ENCODE measurements around the gene OSTC. TPM values are rescaled to one million over a fixed set of nuclear protein-coding genes. Genes with fewer than 3 reads are reported as not detected.

Gene OSTC
- total and polyA plus RNA-seq, 2 of the 13 experiments (the other 11 are each of a cell fraction or from before 2014, with no cell fraction given), result 208 to 380 TPM

DNA sequence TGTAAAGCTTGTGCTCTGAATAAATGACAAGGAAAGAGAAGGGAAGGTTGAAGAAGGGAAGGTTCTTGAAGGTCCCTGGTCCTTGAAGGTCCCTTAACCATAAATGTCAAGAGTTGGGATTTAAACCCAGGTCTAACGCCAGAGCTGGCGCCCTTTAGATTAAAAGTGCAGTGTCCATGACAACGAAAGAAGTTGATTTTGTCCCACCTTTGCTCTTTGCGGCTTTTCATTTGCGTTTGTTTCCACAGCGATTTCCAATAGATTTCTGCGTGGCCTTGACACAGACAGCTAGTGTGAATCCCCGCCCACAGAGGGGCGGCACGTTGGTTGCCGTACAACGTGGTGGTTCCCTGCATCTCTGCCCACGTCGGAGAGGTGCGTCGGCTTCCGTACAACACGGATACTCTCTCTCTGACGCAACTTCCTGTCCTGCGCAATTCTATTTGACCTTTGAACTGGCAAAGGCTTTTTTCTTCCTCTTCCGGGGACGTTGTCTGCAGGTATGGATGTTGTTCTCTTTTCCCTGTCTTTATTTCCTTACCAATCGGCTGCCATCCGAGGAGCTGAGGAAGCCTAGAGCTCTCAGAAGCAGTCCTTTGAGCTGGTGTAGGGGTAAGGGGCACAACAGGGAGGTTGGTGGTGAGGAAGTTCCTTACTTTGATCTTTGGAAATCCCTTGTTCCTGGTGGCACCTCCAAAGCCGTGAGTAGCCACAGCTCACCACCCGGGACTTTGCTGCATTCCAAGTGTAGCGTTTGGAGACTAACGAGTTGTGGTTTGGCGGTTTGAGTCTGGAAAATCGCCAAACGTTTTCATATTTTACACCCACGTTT, 30.1 kb upstream of the OSTC start, which contains the start of gene RPL34 (continued):
- TF ChIP-seq HNRNPK (IDR thresholded peaks at IDR 0.05; ENCODE audit: low read depth, low read length, poor library complexity, severe bottlenecking) (no peak), REL (CRISPR knock-in tag; conservative IDR thresholded peaks at IDR 0.05) (no peak), ZNF225 (CRISPR knock-in tag; IDR thresholded peaks at IDR 0.05) (peak; percentile 49; the same call in 1 of the 2 replicates), PCBP1 (IDR thresholded peaks at IDR 0.05; ENCODE audit: borderline replicate concordance, low read depth, low read length) (no peak), MIER2 (CRISPR knock-in tag; IDR thresholded peaks at IDR 0.05) (no peak), MAFF (IDR thresholded peaks at IDR 0.05; ENCODE audit: low read depth, low read length) (no peak), AGO1 (IDR thresholded peaks at IDR 0.05; ENCODE audit: low read depth, low read length, poor library complexity, severe bottlenecking) (no peak)
- TF ChIP-seq, protein P1, sequence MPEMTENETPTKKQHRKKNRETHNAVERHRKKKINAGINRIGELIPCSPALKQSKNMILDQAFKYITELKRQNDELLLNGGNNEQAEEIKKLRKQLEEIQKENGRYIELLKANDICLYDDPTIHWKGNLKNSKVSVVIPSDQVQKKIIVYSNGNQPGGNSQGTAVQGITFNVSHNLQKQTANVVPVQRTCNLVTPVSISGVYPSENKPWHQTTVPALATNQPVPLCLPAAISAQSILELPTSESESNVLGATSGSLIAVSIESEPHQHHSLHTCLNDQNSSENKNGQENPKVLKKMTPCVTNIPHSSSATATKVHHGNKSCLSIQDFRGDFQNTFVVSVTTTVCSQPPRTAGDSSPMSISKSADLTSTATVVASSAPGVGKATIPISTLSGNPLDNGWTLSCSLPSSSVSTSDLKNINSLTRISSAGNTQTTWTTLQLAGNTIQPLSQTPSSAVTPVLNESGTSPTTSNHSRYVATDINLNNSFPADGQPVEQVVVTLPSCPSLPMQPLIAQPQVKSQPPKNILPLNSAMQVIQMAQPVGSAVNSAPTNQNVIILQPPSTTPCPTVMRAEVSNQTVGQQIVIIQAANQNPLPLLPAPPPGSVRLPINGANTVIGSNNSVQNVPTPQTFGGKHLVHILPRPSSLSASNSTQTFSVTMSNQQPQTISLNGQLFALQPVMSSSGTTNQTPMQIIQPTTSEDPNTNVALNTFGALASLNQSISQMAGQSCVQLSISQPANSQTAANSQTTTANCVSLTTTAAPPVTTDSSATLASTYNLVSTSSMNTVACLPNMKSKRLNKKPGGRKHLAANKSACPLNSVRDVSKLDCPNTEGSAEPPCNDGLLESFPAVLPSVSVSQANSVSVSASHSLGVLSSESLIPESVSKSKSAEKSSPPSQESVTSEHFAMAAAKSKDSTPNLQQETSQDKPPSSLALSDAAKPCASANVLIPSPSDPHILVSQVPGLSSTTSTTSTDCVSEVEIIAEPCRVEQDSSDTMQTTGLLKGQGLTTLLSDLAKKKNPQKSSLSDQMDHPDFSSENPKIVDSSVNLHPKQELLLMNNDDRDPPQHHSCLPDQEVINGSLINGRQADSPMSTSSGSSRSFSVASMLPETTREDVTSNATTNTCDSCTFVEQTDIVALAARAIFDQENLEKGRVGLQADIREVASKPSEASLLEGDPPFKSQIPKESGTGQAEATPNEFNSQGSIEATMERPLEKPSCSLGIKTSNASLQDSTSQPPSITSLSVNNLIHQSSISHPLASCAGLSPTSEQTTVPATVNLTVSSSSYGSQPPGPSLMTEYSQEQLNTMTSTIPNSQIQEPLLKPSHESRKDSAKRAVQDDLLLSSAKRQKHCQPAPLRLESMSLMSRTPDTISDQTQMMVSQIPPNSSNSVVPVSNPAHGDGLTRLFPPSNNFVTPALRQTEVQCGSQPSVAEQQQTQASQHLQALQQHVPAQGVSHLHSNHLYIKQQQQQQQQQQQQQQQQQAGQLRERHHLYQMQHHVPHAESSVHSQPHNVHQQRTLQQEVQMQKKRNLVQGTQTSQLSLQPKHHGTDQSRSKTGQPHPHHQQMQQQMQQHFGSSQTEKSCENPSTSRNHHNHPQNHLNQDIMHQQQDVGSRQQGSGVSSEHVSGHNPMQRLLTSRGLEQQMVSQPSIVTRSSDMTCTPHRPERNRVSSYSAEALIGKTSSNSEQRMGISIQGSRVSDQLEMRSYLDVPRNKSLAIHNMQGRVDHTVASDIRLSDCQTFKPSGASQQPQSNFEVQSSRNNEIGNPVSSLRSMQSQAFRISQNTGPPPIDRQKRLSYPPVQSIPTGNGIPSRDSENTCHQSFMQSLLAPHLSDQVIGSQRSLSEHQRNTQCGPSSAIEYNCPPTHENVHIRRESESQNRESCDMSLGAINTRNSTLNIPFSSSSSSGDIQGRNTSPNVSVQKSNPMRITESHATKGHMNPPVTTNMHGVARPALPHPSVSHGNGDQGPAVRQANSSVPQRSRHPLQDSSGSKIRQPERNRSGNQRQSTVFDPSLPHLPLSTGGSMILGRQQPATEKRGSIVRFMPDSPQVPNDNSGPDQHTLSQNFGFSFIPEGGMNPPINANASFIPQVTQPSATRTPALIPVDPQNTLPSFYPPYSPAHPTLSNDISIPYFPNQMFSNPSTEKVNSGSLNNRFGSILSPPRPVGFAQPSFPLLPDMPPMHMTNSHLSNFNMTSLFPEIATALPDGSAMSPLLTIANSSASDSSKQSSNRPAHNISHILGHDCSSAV (CRISPR knock-in tag; IDR thresholded peaks at IDR 0.05; ENCODE audit: borderline replicate concordance), result no peak
- TF ChIP-seq, protein P2, sequence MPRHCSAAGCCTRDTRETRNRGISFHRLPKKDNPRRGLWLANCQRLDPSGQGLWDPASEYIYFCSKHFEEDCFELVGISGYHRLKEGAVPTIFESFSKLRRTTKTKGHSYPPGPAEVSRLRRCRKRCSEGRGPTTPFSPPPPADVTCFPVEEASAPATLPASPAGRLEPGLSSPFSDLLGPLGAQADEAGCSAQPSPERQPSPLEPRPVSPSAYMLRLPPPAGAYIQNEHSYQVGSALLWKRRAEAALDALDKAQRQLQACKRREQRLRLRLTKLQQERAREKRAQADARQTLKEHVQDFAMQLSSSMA (CRISPR knock-in tag; IDR thresholded peaks at IDR 0.05), result no peak
- TF ChIP-seq, protein P3, sequence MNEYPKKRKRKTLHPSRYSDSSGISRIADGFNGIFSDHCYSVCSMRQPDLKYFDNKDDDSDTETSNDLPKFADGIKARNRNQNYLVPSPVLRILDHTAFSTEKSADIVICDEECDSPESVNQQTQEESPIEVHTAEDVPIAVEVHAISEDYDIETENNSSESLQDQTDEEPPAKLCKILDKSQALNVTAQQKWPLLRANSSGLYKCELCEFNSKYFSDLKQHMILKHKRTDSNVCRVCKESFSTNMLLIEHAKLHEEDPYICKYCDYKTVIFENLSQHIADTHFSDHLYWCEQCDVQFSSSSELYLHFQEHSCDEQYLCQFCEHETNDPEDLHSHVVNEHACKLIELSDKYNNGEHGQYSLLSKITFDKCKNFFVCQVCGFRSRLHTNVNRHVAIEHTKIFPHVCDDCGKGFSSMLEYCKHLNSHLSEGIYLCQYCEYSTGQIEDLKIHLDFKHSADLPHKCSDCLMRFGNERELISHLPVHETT (CRISPR knock-in tag; conservative IDR thresholded peaks at IDR 0.05), result no peak
- TF ChIP-seq, protein P4, sequence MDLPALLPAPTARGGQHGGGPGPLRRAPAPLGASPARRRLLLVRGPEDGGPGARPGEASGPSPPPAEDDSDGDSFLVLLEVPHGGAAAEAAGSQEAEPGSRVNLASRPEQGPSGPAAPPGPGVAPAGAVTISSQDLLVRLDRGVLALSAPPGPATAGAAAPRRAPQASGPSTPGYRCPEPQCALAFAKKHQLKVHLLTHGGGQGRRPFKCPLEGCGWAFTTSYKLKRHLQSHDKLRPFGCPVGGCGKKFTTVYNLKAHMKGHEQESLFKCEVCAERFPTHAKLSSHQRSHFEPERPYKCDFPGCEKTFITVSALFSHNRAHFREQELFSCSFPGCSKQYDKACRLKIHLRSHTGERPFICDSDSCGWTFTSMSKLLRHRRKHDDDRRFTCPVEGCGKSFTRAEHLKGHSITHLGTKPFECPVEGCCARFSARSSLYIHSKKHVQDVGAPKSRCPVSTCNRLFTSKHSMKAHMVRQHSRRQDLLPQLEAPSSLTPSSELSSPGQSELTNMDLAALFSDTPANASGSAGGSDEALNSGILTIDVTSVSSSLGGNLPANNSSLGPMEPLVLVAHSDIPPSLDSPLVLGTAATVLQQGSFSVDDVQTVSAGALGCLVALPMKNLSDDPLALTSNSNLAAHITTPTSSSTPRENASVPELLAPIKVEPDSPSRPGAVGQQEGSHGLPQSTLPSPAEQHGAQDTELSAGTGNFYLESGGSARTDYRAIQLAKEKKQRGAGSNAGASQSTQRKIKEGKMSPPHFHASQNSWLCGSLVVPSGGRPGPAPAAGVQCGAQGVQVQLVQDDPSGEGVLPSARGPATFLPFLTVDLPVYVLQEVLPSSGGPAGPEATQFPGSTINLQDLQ (CRISPR knock-in tag; IDR thresholded peaks at IDR 0.05), result no peak

Measured in HepG2 (cell line).